Sciatic nerve (tissue), 1 donor: ENCODE measurements around the gene NCS1. TPM values are rescaled to one million over a fixed set of nuclear protein-coding genes. Genes with fewer than 3 reads are reported as not detected.

Experiments
- total RNA-seq: library from RNA; stranded (reverse); fragmentation: NEBNext Ultra II Directional; extraction: Animal tissue kit (Norgen Biotek cat#: 25700); gene quantifications from one replicate; pipeline ENCODE4 v1.2.1, GENCODE V29; 2021
- donor health status: DM: no; HTN: no; CAD: no.

NCS1 gene
- total RNA-seq, 1 donor from 2014 or later: 11.7 TPM

Other genes starting within 250 kb of the NCS1 start
- 132 TPM for gene FNBP1, start 129.2 kb upstream of the NCS1 start, total RNA-seq
- 42.4 TPM for gene GPR107, start 118.5 kb upstream of the NCS1 start, total RNA-seq
- gene HMCN2, start 93.4 kb downstream of the NCS1 start, total RNA-seq: 3.3 TPM